GM10847 (cell line): Measurements from ENCODE around the gene ENPP6.

ENCODE experiments used
- POLR2A ChIP-seq: IDR thresholded peaks from 2 replicates; pipeline ENCODE4 v1.6.1; 2011; ENCODE audit not compliant: insufficient read length; ENCODE audit errors: extremely low read depth

Gene ENPP6

DNA sequence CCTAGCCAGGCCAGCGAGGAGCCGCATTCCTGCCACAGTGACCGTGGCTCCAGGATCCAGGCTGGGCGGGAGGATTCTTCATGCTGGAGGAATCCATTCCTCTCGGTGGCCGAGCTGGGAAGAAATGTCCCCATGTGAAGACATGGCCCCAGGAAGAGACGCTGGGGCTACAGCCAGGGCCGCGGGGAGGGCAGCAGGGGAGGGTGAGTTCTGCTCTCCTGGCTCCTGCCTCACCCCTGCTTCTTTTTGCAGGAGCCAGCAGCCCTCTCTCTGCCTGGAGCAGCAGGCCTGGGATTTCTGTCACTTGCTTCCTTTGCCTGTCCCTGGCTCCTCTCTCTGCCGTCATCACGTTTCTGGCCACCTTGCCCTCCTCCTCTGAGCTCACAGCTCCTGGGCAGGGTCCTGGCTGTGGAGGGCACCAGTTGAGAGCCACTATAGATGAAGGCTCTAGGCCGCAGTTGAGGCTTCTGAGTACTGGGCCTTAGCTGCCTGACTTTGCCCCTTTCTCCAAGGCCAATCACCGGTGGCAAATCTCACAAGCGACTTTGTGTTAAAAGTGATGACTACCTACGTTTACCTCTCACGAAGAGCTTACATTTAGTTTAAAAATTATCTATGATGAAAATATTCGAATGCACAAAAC is 48.3 kb downstream of the ENPP6 start:
- TF ChIP-seq POLR2A: no peak

- TF ChIP-seq POLR2A: no peak
Measured at GRCh38 chr4:184168406-184169019, 49.2 kb downstream of the ENPP6 start.

DNA sequence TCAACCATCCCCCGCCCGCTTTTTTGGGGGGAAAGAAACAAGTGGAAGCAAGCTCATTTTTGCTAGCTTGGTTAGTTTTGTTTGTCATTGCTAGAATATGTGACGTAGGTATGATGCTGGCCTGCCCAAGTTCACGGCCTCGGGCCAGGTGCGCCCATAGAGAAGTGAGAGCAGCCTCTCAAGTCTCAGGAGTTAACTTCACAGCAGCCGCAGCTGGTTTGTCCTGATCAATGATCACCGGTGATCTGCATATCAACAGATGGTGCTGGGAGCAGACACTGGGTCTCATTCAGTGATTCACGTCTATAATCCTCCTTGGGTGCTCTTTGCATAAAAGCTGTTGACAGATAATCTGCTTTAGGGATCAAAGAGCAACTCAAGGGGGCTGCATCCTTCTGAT is 50.1 kb downstream of the ENPP6 start:
- TF ChIP-seq POLR2A: no peak

DNA sequence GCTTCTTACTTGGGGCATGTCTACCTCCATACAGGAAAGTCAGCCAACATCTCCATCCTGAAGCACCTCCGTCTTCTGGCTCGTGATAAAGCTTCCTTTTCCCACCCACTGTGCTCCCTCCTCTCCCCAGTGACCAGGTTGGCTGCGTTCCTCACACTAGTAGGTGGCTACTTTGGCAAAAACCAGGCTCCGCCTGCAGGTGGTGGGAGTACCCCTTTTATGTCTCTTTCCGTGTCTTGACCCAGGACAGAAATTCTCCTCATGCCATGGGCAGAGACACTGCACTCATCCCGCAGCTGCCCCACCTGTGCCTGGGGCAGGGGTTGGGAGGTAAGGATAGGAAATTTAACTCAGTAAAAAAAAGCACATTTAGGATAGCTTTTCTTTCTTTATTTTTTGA is 50.9 kb downstream of the ENPP6 start:
- no peak for TF ChIP-seq POLR2A

- TF ChIP-seq POLR2A: no peak
Measured at GRCh38 chr4:184165291-184165690, 52.4 kb downstream of the ENPP6 start.

GRCh38 chr4:184163813-184164212 is 53.9 kb downstream of the ENPP6 start:
- no peak for TF ChIP-seq POLR2A

DNA sequence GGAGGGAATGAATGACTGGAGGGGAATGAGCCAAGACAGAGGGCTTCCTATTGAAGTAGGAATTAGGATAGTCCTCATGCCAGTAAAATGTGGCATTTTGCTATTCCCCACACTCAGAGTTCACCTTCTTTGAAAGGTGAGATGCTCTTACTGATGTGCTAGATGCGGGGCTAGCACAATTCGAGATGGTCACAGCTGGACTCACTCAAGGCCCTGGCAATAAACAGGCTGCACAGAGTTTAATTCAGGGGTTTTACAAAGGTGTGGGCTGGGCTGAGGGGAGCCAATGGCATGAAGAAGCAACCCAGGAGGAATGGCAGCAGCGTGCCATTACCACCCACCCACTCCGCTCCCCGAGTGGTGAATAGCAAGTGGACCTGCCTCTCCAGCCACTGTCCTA is 55.1 kb downstream of the ENPP6 start:
- TF ChIP-seq POLR2A: no peak

DNA sequence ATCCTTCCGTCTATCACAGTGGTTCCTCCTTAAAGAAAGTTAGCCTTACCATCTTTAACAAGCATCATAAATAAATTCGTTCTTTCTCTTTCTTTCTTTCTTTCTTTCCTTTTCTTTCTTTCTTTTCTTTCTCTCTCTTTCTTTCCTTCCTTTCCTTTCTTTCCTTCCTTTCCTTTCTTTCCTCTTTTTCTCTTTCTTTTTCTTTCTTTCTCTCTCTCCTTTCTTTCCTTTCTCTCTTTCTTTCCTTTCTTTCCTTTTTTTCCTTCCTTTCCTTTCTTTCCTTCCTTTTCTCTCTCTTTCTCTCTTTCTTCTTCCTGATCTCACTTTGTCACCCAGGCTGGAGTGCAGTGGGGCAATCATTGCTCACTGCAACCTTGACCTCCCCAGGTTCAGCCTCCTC is 60.4 kb downstream of the ENPP6 start:
- no peak for TF ChIP-seq POLR2A

DNA sequence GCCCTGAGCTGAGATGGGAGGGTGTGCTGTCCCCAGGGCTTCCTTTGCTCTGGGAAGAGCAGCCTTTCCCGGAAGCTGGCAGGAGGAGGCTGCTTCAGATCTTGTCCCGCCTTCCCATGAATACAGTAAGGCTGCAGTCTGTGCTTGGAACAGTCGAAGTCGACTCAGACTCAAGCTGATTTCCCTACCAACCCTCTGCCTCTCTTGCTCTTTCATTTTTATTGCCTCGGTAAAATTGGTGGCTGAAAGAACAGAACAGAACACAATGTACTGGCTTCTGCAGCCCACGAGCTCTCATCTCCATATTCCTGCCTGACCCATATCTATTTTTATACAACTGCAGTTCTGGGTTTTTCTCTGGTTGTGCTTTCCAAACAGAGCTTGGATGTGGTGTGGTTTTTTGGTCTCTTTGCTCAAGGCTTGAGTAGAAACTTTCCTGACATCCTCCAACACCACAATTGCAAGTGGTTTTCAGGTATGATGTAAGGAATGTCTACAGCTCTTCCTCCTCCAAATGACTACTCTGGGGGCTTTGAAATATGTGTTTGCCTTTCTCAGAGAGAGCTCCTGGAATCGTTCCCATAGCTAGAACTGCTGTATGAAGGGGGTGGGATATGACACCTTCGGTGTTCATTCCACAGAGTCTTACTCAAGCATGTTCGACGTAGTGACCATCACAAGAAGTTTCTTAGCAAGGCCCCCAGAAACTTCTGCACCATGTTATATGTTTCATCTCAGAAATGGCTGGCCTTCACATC is 61.3 kb downstream of the ENPP6 start:
- TF ChIP-seq POLR2A: no peak

DNA sequence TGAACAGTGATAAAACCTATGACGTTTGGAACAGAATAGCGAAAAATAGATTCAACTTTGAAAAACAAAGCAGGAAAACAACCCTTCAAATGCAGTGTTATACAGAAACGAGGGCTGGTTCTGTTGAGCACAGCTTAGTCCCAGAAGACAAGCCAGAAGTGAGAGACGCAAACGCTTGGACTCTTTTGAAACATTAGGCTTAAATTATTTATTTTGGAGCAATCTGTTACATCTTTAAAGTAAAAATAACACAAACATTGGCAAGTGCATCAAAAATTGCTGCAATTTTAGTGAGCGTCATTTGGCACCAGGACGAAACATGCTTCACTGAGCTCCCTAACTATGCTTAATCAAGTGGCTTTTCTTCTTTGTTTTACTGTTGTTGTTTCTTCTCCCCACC is 63.5 kb downstream of the ENPP6 start:
- no peak for TF ChIP-seq POLR2A

- TF ChIP-seq POLR2A: no peak
Measured at GRCh38 chr4:184153781-184154180, 63.9 kb downstream of the ENPP6 start.

DNA sequence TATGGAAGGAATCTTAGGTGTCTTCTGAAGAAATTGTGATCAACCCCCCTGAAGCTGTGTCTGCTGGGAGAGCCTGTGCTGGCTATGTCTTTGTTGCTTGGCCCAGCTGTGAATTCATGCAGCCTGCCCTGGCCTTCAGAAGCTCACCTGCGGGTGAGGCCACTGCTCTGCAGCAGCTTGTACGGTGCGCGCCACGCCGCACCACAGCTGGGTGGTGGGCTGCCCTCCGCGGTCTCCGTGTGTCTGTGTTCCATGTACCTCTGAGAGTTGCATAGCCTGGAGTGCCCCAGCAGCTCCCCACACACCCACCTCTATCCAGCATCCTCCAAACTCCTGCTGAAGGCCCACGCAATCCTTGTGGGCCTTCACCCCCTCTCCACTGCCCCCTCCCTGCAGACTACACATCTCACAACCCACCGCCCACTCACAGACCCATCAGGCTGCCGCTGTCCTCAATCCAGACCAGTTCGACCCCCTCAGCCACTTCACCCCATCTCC is 65.6 kb downstream of the ENPP6 start:
- no peak for TF ChIP-seq POLR2A

DNA sequence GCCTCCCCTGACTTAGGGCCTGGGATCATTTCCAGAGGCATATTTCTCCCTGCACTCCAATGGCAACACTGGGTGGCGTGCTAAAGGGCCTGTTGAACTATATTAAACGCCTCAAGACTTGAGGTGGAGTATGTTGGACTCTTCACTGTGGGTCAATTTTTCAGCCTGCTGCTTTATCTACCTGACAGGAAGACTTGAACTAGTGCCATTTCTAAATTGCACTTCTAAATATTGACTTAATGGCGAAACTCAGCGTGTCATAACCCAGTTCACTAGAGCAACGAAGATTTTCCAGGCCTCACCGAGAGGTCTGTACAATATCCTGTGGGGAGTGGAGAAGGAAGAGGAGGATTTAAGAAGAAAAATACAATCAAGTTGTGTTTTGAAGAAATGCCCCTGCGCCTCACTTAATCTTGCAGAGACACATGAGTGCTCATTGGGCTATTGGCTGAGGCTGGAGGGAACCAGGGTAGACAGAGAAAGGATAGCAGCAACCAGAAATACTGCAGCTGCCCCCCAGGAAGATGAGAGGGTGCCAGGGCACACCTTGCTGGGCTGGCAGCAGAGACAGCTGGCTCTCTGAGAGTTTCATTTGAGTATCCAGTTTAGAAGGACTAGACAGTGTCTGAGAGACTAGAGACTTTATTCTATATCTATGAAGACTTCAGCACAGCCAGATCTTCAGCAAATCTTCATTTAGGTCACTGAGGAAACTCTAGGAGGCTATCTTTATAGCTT is 67.4 kb downstream of the ENPP6 start:
- no peak for TF ChIP-seq POLR2A

DNA sequence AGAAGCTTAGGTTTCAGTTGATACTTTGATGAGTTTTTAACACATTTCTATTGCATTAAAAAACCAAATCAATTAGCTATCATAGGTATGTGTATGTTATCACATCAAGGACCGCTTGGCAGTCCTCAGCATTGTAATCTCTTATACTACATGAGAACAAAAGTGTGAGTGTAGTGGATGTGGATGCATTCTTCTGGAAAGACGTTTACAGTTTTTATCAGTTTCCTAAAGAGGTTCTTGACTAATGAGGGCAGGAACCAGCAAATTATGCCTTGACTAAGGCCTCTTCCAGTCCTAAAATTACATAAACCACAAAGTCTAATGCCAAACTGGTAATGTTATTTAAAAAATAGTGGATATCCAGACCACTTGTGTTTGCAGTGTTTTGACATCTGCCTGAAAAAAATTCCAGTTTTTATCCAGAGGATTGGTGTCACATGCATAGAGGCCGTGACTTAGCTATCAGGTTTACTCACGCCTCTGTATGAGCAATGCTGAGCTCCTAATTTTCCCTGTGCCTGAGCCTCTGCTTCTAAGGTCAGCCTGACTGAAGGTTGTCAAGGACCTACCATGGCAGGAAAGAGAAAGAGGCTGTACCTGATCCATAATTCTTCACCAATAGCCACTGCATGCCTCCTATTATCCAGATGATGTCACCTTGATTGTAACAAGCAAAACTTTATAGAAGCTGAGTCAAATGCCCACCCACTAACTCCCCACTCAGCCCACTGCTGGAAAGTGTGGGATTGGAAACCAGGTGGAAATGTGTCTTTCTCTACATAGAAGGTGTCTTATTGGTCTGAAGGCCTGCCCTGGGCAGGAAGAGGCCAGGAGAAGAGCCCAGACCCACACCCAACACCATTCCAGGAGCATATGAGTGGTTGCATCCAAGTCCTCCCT is 68.7 kb downstream of the ENPP6 start:
- no peak for TF ChIP-seq POLR2A

- TF ChIP-seq POLR2A: no peak
Measured at GRCh38 chr4:184147858-184148737, 69.6 kb downstream of the ENPP6 start.
